Measurements from ENCODE around the gene SLC37A4.

SLC37A4 gene

DNA sequence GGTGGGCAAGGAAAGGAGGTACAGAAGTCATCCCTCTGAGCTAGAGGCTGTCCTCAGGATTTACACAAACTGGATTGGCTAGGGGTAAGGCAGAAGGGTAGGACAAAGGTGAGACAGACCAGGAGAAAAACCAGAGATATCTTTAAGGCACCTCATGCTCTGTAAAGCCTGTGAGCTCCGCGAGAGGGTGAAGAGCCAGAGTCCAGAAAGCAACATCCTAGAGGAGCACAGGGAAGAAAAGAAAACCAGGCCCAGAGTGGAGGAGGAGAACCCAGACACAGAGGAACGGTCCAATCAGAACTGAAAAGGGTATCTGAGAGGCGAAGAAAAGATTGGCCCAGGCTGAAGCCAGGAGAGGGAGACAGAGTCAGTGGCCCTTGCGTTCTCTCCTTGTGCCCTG, 5.1 kb downstream of the SLC37A4 start:
- Histone ChIP-seq H3K27ac (ENCODE audit: low read depth, low read length) (no peak overlapping the region), H3K27me3 (ENCODE audit: low read length) (no peaks in the 10 kb centered on the region), H3F3A (ENCODE audit: insufficient read depth) (peaks cover 9% of the 10 kb centered on the region), H2AFZ (ENCODE audit: low read depth, low read length, severe bottlenecking) (no peak overlapping the region), H3K9me3 (ENCODE audit: insufficient read depth, low read length) (no peaks in the 10 kb centered on the region), H3K9ac (ENCODE audit: low read length) (no peak overlapping the region), H4K20me1 (ENCODE audit: low read depth, low read length) (no peaks in the 10 kb centered on the region), H3K36me3 (ENCODE audit: low read length) (0 out of 2 replicates have a peak, but pooled peaks cover 3% of the 10 kb centered on the region), H3K4me2 (ENCODE audit: low read depth, low read length, poor library complexity, severe bottlenecking) (no peak overlapping the region), H3K79me2 (ENCODE audit: insufficient read depth, low read length) (peaks cover 13% of the 10 kb centered on the region), H3K4me3 (ENCODE audit: insufficient read depth, low read length, poor library complexity, severe bottlenecking) (no peak overlapping the region), H3K9me2 (replicated peaks; ENCODE audit: insufficient read depth, low read length) (no peaks in the 10 kb centered on the region)
- TF ChIP-seq EZH2phosphoT487 (conservative IDR thresholded peaks at IDR 0.05; ENCODE audit: low read length): no peak
- TF ChIP-seq, protein P1, sequence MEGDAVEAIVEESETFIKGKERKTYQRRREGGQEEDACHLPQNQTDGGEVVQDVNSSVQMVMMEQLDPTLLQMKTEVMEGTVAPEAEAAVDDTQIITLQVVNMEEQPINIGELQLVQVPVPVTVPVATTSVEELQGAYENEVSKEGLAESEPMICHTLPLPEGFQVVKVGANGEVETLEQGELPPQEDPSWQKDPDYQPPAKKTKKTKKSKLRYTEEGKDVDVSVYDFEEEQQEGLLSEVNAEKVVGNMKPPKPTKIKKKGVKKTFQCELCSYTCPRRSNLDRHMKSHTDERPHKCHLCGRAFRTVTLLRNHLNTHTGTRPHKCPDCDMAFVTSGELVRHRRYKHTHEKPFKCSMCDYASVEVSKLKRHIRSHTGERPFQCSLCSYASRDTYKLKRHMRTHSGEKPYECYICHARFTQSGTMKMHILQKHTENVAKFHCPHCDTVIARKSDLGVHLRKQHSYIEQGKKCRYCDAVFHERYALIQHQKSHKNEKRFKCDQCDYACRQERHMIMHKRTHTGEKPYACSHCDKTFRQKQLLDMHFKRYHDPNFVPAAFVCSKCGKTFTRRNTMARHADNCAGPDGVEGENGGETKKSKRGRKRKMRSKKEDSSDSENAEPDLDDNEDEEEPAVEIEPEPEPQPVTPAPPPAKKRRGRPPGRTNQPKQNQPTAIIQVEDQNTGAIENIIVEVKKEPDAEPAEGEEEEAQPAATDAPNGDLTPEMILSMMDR (IDR thresholded peaks at IDR 0.05; ENCODE audit: insufficient read depth, low read length, poor library complexity, severe bottlenecking): no peak

DNA sequence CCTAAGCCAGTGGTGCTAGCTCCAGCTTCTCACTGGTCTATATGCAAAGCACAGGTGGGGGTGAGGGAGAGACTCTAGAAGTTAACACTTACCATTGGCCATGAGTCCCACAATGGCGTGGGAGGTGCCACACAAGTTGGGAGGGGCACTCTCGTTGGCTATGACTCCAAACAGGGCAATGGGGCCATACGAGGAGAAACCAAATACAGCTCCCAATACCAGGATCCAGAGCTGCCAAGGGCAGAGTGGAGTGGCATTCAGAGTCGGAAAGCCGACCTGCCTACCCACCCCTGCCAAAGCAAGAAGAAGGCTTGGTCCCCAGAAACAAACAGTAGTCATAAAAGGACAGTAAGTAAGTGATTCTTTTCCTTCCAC, 5.6 kb downstream of the SLC37A4 start:
- H3F3A ChIP-seq (ENCODE audit: insufficient read depth): peaks cover 9% of the 10 kb centered on the region
- no peaks in the 10 kb centered on the region for H3K9me2 ChIP-seq (replicated peaks; ENCODE audit: insufficient read depth, low read length)
- H3K4me3 ChIP-seq (ENCODE audit: insufficient read depth, low read length, poor library complexity, severe bottlenecking): no peak overlapping the region
- H3K27ac ChIP-seq (ENCODE audit: low read depth, low read length): no peak overlapping the region
- no peaks in the 10 kb centered on the region for H3K9me3 ChIP-seq (ENCODE audit: insufficient read depth, low read length)
- H3K9ac ChIP-seq (ENCODE audit: low read length): no peak overlapping the region
- no peaks in the 10 kb centered on the region for H3K27me3 ChIP-seq (ENCODE audit: low read length)
- TF ChIP-seq, protein P1 (IDR thresholded peaks at IDR 0.05; ENCODE audit: insufficient read depth, low read length, poor library complexity, severe bottlenecking): no peak
- no peak for TF ChIP-seq EZH2phosphoT487 (conservative IDR thresholded peaks at IDR 0.05; ENCODE audit: low read length)
- no peak overlapping the region for H3K4me2 ChIP-seq (ENCODE audit: low read depth, low read length, poor library complexity, severe bottlenecking)
- peaks cover 16% of the 10 kb centered on the region for H3K79me2 ChIP-seq (ENCODE audit: insufficient read depth, low read length)
- H2AFZ ChIP-seq (ENCODE audit: low read depth, low read length, severe bottlenecking): no peak overlapping the region
- no peaks in the 10 kb centered on the region for H4K20me1 ChIP-seq (ENCODE audit: low read depth, low read length)
- 0 out of 2 replicates have a peak, but pooled peaks cover 3% of the 10 kb centered on the region for H3K36me3 ChIP-seq (ENCODE audit: low read length)

DNA sequence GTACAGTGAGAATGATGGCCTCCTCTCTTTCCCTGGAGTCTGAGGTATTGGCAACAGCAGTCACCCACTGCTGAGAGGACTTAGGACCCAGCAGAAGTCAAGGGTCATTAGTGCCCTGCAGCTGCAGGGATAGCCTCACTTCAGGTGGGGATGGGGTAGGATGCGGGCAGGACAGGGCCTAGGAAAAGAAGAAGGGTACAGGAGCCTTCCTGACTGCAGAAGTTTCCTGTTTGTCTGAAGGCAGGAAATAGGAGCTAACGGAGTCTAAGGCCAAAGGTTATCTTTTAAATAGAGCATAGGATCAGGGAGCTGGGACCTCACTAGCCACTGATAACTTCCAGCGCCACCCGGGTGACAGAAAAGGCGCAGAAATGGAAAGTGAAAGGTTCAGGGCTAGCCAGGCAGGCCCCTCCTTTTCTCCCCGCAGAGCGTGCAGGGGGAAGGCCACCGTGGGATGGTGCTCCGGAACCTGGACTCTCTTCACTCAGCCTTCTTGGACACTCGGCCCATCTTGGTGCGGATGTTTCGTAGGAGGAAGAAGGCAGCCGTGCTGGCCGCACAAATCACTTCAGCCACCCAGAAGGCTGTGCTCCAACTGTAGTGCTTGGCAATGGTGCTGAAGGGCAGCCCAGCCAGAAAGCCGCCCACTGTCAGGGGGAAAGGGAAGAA, 6.1 kb downstream of the SLC37A4 start:
- Histone ChIP-seq H3K4me2 (ENCODE audit: low read depth, low read length, poor library complexity, severe bottlenecking) (no peak overlapping the region), H3K79me2 (ENCODE audit: insufficient read depth, low read length) (peaks cover 16% of the 10 kb centered on the region), H3K36me3 (ENCODE audit: low read length) (0 out of 2 replicates have a peak, but pooled peaks cover 3% of the 10 kb centered on the region), H3F3A (ENCODE audit: insufficient read depth) (peaks cover 9% of the 10 kb centered on the region), H3K9ac (ENCODE audit: low read length) (no peak overlapping the region), H3K9me2 (replicated peaks; ENCODE audit: insufficient read depth, low read length) (no peaks in the 10 kb centered on the region), H3K27me3 (ENCODE audit: low read length) (no peaks in the 10 kb centered on the region), H4K20me1 (ENCODE audit: low read depth, low read length) (no peaks in the 10 kb centered on the region), H3K9me3 (ENCODE audit: insufficient read depth, low read length) (no peaks in the 10 kb centered on the region), H2AFZ (ENCODE audit: low read depth, low read length, severe bottlenecking) (no peak overlapping the region), H3K4me3 (ENCODE audit: insufficient read depth, low read length, poor library complexity, severe bottlenecking) (no peak overlapping the region), H3K27ac (ENCODE audit: low read depth, low read length) (no peak overlapping the region)
- TF ChIP-seq EZH2phosphoT487 (conservative IDR thresholded peaks at IDR 0.05; ENCODE audit: low read length): no peak
- TF ChIP-seq, protein P1 (IDR thresholded peaks at IDR 0.05; ENCODE audit: insufficient read depth, low read length, poor library complexity, severe bottlenecking): no peak
